GM18520 (cell line): Measurements from ENCODE around the gene MMADHC.
A peak's percentile ranks its signal among the peaks of the same experiment; 100 is the strongest.

ENCODE experiments used
- ATAC-seq: cut with Tn5 transposase; IDR thresholded peaks from one replicate; pipeline ENCODE4 v1.9.1; 2021; ENCODE audit not compliant: unreplicated experiment

MMADHC gene

DNA sequence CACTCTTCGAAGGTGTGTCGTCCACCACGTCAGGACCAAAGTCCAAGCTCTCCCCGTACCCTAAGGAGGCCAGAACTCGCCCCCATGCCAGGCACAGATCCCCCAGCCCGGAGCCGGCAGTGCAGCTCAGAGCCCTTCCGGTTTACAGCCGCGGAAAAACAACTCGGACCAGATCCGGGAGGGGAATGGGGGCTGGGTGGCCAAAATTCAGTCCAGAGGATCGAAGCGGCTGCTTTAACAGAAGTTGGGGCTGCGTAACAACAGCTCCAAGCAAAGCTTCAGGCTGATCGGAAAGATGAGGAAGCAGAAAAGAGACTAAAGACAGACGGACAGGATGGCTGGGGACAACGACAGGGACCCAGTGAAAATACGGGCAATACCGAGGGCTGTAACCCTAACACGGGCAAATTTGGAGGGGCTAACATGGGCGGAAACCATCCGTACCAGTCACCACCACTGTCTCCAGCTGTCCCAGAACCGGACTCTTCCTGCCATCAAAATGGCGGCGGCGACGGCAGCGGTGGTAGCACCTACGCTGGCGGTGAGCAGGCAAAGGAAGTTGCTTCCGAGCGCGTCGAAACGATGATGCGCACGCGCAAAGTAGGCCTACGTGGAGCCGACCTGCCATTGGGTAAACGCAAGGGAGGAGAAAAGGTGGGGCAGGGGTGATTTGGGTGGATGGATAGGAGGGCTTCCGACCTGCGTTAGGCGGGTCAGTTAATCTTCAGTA is at the start of gene MMADHC:
TSS of gene MMADHC (minus strand) at position 556 of the 730 bp plus-strand sequence. CDS start 678 bp downstream, outside the sequence.
- peak; percentile 98 for ATAC-seq

DNA sequence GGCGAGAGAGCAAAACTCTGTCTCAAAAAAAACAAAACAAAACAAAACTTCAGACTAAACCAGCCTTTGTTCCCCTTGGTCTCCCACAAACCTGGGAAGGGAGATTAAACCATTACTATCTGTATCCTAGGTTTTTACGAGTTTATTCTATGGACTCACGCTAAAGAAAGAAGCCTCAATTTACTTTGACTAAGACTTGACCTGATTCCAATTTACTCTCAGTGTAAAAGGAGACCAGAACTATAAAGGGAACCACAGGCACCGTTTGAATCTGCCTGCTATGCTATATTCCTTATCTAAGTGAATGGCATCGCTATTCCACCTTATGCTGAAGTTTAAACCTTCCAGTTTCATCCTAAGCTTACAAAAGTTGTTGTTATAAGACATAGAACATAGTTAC is 46.5 kb upstream of the MMADHC start:
- no peak for ATAC-seq

DNA sequence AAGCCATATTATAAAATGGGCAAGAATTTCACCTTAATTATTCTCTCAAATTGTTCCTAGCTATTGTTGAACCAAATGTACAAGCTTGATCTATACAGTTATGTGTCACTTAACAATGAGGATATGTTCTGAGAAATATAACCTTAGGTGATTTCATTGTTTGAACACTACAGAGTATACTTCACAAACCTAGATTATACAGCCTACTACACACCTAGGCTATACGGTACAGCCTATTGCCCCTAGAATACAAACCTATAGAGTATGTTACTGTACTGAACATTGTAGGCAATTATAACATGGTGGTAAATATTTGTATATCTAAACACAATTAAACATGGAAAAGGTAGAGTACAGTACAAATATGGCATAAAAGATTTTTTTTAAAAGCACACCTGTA is 42.9 kb upstream of the MMADHC start:
- ATAC-seq, result no peak

- no peak for ATAC-seq
Observed at GRCh38 chr2:149629026-149629425, 41.5 kb upstream of the MMADHC start.

- ATAC-seq, result no peak
Observed at GRCh38 chr2:149627111-149627801, 39.7 kb upstream of the MMADHC start.

DNA sequence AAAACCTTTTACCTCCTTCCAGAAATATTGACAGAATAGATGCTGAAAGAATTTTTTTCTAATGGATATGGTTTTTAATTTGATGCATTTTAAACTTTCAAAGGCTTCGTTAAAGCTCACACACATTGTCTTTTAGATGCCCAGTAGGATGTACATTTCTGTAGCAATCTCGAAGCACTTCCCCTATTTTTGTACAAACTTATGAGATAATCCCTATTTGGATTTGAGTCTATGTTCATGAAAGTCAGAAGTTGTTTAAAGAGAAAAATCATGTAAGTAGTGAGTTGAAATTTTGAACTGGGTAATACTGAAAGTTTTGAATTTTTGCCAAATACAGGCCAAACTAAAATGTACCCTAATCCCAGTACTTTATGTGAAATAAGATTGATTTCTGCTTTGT is 38.1 kb upstream of the MMADHC start:
- no peak for ATAC-seq

- ATAC-seq, result no peak
Observed at GRCh38 chr2:149625271-149625670, 37.7 kb upstream of the MMADHC start.

DNA sequence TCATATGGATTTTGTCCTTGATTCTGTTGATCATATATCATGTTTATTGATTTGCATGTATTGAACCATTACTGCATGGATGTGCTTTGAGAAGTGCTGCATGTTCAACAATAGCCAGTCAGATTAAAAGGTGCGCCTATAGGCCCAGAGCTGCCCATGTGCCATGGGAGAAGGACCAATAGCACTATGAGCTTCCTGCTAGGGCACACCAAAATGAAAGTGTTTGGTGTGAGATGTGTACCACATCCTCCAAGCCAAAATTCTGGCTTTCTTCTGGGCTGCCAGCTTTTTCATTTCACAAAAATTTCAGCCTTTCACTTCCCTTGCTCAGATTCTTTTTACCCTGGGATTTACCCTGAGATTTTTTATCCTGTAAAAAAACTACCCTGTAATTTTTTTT is 34.8 kb upstream of the MMADHC start:
- ATAC-seq, result no peak

DNA sequence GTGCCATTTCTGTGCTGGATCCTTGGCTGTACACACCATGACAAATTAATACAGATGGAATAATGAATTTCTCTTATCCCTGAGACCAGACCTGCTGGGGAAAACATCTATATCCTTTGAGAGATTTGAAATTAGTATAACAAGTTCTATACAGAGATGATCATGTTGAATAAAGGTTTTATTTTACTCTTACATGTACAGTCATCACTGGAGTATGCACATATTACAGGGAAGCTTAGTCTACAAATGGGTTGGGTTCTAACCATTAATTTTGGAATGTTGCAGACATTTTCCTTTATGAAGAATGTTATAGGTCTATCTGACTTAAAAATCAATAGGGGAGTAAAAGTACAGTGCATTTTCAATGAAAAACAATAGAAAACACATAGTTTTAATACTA is 29.9 kb upstream of the MMADHC start:
- ATAC-seq, result no peak

DNA sequence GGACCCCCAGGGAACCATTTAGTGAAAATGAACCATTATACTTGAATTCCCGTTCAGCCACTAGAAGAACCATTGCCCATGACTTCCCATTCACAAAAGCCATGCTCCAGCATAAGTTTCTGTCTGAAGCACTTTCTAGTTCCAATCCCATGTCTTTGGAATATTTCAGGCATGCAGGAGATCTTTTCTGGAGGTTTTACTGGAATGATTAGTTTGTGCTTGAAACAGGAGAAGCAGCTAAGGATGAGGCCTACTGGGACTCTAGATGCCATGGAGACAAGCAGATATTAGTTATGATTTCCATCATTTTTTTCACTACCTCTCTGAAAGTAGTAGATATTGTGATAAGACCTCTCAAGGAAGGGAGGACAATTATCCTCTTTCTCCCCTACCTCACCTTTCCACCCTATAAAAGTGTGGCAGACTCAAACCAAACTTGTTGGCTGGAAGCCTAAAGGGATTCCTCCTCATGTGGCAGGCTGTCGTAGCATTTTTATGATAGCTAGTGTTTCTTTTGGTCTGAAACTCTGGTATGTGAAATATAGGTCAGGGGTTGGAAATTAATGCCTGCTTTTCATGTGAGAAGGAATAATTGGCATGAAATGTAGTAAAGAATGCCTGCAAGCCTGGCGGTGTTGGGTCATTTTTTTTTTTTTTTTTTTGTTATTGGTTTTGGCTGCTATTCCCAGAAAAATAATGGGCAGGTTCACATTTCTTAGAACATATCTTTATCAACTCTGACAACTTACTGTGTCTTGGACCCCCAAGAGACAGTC is 29.3 kb upstream of the MMADHC start:
- ATAC-seq, result no peak

DNA sequence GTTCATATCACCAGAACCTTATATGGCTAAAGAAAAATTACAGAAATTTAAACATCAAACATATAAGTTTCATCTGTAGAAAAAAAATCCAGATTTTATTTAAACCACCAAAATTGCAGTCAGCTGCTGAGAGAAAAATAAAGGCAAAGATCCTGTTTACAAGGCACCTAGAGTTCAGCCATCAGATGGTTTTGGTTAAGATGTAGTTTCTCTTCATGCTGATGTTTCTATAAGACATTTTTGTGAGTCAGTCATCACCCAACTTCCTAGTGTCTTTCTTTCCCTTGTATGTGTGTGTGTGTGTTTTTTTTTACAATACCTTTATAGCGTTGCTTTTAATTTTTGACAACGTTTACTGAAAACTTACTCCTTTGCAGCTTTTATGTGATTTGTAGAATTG is 26.1 kb upstream of the MMADHC start:
- no peak for ATAC-seq

- no peak for ATAC-seq
Observed at GRCh38 chr2:149612122-149612521, 24.5 kb upstream of the MMADHC start.

DNA sequence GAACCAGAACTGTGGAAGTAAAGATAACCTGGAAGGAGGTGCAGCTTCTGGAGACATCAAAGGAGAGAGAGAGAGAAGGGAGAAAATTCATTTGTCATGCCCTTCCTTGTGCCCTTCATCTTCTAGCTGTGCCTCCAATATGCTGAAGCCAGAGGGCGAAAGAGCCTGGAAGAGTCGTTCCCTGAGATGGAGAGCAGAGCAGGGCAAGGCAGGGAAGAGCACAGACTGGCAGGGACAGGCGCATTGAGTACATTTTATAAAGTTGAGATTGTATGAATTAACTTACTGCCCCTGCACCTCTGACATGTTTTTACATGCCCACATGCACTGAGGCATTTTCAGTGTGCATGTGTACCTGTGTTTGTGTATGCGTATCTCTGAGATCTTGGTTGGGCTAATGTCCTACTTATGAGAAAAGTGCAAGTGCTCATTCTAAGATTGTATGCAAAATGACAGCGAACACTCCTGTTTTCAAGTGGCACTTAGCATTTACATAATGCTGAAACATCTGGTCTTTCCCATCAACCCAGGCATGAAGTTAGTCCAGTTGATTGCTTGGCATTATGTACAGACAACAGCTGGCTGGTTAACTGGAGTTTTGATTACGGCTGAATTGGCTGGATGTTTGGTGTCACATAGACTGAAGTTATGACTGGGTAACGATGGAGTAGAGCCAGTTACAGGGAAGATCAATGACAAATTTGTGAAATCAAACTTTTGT is 23.7 kb upstream of the MMADHC start:
- no peak for ATAC-seq

DNA sequence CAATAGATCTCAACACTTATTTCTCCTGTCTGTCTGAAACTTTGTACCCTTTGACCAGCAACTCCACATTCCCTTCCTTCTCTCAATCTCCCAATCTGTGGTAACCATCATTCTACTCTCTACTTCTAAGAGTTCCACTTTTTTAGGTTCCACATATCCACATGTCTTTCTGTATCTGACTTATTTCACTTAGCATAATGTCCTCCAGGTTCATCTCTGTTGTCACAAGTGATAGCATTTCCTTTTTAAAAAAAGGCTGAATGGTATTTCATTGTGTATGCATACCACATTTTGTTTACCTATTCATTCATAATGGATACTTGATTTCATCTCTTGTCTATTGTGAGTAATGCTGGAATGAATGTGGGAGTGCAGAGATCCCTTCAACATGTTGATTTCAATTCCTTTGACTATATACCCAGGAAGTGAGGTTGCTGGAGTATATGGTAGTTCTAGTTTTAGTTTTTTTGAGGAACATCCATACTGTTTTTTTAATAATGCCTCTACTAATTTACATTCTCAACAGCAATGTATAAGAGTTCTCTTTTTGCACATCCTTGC is 18.8 kb upstream of the MMADHC start:
- no peak for ATAC-seq

DNA sequence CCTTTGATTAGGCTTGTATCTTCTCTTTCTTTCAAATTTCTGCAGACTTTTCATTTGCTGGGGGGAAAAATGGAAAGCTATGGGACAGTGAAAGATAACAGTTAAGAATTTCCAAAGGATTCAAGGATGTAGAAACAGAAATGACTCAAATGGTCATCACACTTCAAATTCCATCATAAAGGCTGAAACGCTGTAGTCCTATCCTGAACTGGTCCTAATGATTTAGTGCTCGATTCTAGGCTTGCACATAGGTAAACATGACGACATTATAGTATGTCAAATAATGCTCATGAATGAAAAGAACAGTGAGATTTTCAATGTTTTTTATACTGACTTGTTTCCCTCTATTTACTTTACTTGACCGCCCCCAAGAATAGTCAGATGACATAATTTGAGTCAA is 15.7 kb upstream of the MMADHC start:
- no peak for ATAC-seq

- ATAC-seq, result no peak
Observed at GRCh38 chr2:149601141-149601796, 13.7 kb upstream of the MMADHC start.

DNA sequence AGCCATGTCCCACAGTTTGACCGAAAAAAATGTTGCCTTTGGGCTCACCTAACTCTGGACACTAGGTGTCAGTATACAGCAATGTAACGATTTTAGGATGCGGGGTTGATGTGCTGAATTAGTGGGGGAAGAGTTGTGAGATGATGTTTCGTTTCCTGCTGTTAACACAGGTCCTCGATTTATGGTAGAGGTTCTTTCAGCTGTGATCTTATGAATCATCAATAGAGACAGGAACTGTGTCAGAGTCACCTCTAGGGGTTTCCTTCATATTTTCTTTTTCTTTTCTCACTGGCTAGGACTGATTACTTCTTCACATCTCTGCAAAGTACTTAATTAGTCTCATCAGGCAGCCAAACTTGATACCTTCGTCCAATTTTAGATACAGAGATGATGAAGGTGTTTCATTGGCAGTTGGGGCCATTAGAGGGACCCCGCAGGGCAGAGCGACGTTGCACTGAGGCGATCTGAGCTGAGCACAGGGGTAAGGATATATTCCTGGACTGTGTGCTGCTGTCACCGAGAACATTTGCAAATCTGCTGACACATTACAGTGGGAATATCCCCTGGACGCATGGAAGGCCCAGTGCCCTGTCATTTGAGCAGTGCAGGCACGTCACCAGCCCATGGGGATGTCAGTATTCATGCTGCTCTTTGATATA is 10.2 kb upstream of the MMADHC start:
- peak; percentile 98 for ATAC-seq

GRCh38 chr2:149597050-149597667 is 9.6 kb upstream of the MMADHC start:
- ATAC-seq, result no peak

DNA sequence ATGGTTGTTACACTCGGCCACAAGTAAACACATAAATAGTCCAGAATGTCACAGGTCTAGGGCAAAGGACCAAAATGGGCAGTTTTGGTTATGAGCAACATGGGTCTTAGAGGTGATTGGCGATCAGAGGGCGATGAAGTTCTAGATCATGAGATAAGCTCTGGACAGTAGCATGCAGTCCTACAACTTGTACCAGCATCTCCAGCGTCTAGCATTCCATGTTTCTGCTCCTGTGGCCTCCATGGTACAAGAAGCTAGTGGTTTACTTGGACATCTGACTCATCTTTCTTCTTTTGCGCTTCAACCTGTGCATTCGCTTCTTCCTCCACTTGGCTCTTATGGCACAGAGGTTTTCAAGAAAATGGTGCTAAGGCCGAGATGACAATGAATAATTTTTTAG is 8.9 kb upstream of the MMADHC start:
- ATAC-seq, result no peak
